Measurements from ENCODE around the gene RHBDD2.

GRCh38 chr7:75884476-75884875, 5.6 kb downstream of the RHBDD2 start:
- TF ChIP-seq CTCF (IDR thresholded peaks at IDR 0.05) (no peak), POLR2A (IDR thresholded peaks at IDR 0.05) (no peak)
